ENCODE data around the gene BPIFB1. TPM values are rescaled to one million over a fixed set of nuclear protein-coding genes. Genes with fewer than 3 reads are reported as not detected.

BPIFB1 gene
- total and polyA plus RNA-seq, 9 of the 15 experiments (the other 6 are each of a cell fraction or from before 2014, with no cell fraction given), result not detected

DNA sequence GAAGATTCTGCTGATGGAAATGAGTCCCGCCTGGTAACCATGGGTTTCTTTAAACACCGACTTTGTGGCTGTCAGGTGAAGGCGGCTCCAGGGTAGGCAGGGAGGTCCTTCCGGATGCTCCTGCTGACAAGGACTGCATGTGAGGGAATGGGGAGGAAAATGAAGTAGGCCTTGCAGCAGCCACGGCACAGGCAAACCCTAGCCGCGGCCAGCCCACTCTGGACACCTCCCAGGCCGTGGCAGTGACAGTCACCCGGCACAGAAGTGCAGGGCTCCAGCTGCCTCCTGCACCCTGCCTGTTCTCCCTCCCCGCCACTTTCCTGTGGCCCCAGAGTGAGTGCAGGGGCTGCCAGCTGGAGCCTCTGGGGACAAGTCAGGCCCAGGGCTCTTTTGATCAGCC is 21.0 kb downstream of the BPIFB1 start:
- no peaks in the 10 kb centered on the region for H3K79me2 ChIP-seq (ENCODE audit: control insufficient read depth, insufficient read depth, low read length)
- no peak for TF ChIP-seq MBD1 (CRISPR knock-in tag; IDR thresholded peaks at IDR 0.05)
- no peak for TF ChIP-seq PRMT5 (CRISPR knock-in tag; IDR thresholded peaks at IDR 0.05)
- TF ChIP-seq RREB1 (CRISPR knock-in tag; IDR thresholded peaks at IDR 0.05), result no peak
- no peak for TF ChIP-seq SNRNP70 (optimal IDR thresholded peaks at IDR 0.05; ENCODE audit: low read depth, low read length)
- H3K36me3 ChIP-seq (ENCODE audit: control insufficient read depth, insufficient read depth, low read length), result no peaks in the 10 kb centered on the region
- no peaks in the 10 kb centered on the region for H3K9me1 ChIP-seq (ENCODE audit: control insufficient read depth, insufficient read depth, low read length)
- H2AFZ ChIP-seq (ENCODE audit: low read depth, low read length), result no peak overlapping the region
- H3K4me2 ChIP-seq (ENCODE audit: insufficient read depth, low read length), result no peak overlapping the region
- 2% methylated on average over 10 of the region's 10 CpGs for WGBS (ENCODE audit: insufficient coverage, low coverage, missing lambda C conversion rate)
- DNase-seq (ENCODE audit: extremely low read depth in 1 of 4, low spot score in 3 of 4), result no peak
- peaks cover 8 to 48% of the 10 kb centered on the region in 2 experiments; a peak in 4 of 5 replicates for H3K27me3 ChIP-seq (ENCODE audit: control insufficient read depth in 2 of 2, insufficient read depth in 2 of 2, low read length in 2 of 2)
- peaks cover 4% of the 10 kb centered on the region for H4K20me1 ChIP-seq (replicated peaks; ENCODE audit: control insufficient read depth, insufficient read depth, low read length)
- CTCF ChIA-PET (ENCODE audit: low intra/inter-chr PET ratio), result no interaction called here
- H3K27ac ChIP-seq (ENCODE audit: extremely low read depth, low read depth, low read length), result no peak overlapping the region
- H3K9ac ChIP-seq (ENCODE audit: insufficient read depth in 1 of 2, low read depth in 2 of 2, low read length in 2 of 2), result no peak overlapping the region; a peak in 1 of 4 replicates
- no peaks in the 10 kb centered on the region; the same call in 1 of the 2 replicates for H3K9me3 ChIP-seq (replicated peaks; ENCODE audit: control insufficient read depth, insufficient read depth, low read depth, low read length)
- BruUV-seq (replicated peaks), result no TSS peak
- in situ Hi-C loops (cut with MboI), result no loop called here
- FAIRE-seq, result no peak
- H3K4me3 ChIP-seq, result no peak overlapping the region
- peaks cover 0 to 1% of the 10 kb centered on the region in 2 experiments; a peak in 1 of 5 replicates for H3K4me1 ChIP-seq (replicated peaks in 1 of 2; ENCODE audit: control insufficient read depth in 2 of 2, insufficient read depth in 2 of 2, low read length in 2 of 2)
- no peak for ATAC-seq
- POLR2A ChIA-PET, result interaction anchor here (1.0 kb wide), 1 partner anchor 18 kb away, joined by 3 read pairs; no protein-coding TSS in a partner anchor
- intact Hi-C loops (cut with micrococcal nuclease), result no loop called here

Data from K562 (cell line).